Anterior cingulate cortex (tissue), 58 donors: Measurements from ENCODE around the gene XAGE1B.
"Not testable (repeated sequence)": the region's sequence is repeated elsewhere in the genome, so short reads cannot be mapped to it uniquely, and the experiment has no call there.

Source experiments
- DNase-seq, 58 donors: peaks; one replicate each; lab custom pipeline; 2025; lab: John Stamatoyannopoulos, UW

Gene XAGE1B

GRCh38 chrX:52516987-52517325, at the start of gene XAGE1B:
XAGE1B (minus strand) TSS chrX:52517063; CDS start chrX:52515527, 1,536 bp downstream.
- DNase-seq, result not testable (repeated sequence)

GRCh38 chrX:52563105-52563504, 46.2 kb upstream of the XAGE1B start:
- DNase-seq, result no peak

DNA sequence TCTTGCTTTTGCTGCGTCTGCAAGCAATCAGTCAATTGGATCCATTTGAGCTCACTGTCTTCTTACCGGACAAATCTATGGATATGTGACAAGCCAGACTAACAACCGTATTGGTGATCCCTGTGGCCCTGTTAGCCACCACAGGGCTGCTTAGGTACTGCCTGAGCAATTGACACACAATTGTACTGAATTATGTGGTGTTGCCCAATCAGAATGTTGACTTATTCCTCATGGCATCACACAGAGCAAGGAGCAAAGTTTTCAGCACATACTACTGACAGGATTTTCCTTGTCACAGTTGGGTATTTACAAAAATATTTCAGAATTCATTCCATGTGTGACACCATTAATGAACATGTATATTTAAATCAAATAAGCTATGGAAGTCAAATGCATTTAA, 41.3 kb upstream of the XAGE1B start:
- DNase-seq, result no peak

- DNase-seq, result no peak
Observed at GRCh38 chrX:52556741-52557140, 39.9 kb upstream of the XAGE1B start.

GRCh38 chrX:52553995-52554642, 37.3 kb upstream of the XAGE1B start:
- no peak for DNase-seq

- not testable (repeated sequence) for DNase-seq
Observed at GRCh38 chrX:52548769-52549168, 31.9 kb upstream of the XAGE1B start.

DNA sequence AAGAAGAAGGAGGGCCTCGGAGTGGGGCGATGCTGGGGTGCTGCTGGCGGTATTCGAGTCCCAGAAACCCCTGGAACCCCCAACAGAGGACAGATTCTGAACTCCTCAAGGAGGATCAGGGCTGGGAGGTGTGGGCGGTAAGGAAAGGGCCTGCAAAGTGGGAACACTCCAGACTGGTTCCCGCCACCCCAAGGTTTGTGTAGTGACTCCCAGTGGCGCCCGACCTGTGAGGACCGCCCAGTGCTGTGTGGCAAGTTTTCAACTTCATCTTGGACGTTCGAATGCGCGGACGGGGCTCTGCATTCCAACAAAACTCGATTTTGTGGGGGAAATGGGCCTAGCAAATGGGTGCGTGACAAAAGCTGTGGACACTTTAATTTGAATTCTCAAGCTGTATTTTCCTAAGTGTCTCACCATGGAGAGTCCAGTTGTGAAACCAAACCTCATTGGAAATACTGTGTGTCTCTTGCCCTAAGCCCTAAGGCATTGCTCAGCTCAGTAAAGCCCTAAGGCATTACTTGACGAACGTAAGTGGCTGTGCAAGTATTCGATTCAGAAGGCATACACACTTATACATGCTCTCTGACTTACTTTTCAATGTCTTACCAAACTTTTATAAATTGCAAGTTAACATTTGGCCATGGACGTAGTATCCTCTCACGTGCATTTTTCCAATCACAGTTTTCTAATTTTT, 27.4 kb upstream of the XAGE1B start:
- DNase-seq, result no peak

GRCh38 chrX:52542311-52542710, 25.4 kb upstream of the XAGE1B start:
- no peak for DNase-seq

DNA sequence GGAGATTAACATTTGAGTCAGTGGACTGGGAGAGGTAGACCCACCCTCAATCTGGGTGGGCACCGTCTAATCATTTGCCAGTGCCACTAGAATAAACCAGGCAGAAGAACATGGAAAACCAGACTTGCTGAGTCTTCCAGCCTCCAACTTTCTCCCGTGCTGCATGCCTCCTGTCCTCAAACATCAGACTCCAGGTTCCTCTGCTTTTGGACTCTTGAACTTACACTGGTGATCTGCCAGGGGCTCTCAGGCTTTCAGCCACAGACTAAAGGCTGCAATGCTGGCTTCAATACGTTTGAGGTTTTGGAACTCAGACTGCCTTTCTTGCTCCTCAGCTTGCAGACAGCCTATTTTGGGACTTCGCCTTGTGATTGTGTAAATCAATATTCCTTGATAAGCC, 24.2 kb upstream of the XAGE1B start:
- not testable (repeated sequence) for DNase-seq

GRCh38 chrX:52516110-52516986, 515 bp downstream of the XAGE1B start:
- not testable (repeated sequence) for DNase-seq

DNA sequence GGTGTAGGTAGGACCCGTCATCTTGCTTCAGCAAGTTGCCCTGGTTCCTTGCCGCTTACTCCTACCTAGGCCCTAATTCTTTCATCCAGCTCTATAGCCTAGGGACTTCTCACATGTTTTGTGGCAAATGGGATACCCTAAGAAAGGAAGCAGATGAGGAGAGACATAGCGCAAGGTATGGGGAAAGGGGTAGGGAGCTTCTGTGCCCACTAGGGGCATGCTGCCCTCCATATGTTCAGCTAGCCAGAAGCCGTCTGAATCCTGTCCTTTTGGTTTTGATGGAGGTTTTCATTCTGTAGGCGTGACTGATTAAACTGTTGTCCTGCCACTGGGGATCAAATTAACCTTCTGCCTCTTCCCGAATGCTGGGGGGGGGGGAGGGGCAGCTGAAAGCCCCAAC, 5.7 kb downstream of the XAGE1B start:
- DNase-seq, result not testable (repeated sequence)

- DNase-seq, result no peak
Observed at GRCh38 chrX:52509916-52510315, 6.9 kb downstream of the XAGE1B start.

DNA sequence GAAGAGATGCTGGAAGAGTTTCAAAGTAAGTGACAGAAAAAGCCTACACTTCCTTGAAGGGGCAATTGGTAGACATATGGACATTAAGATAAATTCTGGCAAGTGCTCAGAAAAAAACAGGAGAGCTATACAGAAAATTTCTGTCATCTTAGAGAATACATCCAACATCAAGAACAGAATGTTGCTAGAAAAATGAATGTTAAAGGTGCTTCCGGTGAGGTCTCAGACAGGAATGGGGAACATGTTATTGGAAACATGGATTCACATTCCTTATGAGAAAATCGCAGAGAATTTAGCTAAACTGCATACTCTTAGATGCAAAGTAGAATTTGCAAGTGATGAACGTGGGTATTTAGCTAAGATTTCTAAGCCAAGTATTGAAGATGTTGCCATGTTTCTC, 9.5 kb downstream of the XAGE1B start:
- DNase-seq, result no peak

DNA sequence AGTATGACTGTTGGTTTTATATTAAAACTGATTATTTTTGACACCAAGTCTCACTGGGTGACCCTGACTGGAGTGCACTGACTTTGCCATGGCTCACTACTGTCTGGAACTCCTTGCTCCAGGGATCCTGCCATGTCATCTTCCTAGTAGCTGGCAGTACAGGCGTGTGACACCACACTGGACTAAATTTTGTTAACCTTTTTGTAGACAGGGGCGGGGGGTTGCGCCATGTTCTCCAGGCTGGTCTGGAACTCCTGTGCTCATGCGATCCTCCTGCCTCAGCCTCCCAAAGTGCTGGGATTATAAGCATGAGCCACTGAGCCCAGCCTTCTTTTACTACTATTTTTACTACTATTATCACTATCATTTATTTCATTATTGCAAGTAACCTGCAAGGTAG, 12.3 kb downstream of the XAGE1B start:
- no peak for DNase-seq

- DNase-seq, result not testable (repeated sequence)
Observed at GRCh38 chrX:52501362-52501761, 15.5 kb downstream of the XAGE1B start.

DNA sequence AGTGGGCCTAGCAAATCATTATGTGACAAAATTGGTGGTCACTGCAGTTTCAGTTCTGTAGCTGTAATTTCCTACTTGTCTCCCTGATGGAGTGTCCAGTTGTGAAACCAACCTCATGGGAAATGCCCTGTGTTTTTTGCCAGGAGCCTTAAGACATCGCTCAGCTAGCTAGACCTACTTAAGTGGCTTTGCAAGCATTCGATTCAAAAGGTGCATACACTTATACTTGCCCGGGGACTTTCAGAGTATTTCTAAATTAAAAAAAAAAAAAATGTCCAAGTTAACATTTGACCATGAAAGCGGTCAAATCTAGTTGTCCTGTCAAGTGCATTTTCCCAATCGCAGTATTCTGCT, 20.5 kb downstream of the XAGE1B start:
- DNase-seq, result not testable (repeated sequence)

DNA sequence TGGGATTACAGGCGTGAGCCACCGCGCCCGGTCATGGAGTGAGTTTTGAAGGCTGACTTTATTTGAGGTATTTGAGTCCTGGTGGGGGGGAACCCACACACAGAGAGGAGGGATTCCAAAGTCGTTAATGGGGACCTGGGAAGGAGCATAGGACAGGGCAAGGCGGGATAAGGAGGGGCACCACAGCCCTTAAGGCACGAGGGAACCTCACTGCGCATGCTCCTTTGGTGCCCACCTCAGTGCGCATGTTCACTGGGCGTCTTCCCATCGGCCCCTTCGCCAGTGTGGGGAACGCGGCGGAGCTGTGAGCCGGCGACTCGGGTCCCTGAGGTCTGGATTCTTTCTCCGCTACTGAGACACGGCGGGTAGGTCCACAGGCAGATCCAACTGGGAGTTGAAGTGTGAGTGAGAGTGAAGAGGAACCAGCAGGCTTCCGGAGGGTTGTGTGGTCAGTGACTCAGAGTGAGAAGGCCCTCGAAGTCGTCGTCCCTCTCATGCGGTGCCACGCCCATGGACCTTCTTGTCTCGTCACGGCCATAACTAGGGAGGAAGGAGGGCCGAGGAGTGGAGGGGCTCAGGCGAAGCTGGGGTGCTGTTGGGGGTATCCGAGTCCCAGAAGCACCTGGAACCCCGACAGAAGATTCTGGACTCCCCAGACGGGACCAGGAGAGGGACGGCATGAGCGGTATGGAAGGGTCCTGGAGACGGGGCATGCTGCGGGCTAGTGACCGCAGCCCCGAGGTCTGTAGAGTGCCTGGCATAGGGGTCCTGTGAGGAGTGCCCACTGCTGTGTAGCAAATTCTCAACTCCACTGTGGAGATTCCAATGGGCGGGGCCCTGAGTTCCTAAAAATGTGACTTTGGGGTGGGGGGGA, 21.1 kb downstream of the XAGE1B start, which contains the start of gene XAGE1A:
TSS of gene XAGE1A (plus strand) at position 264 of the 874 bp plus-strand sequence. CDS start 1,554 bp downstream, outside the sequence.
- not testable (repeated sequence) for DNase-seq

GRCh38 chrX:52471301-52471700, 45.6 kb downstream of the XAGE1B start:
- not testable (repeated sequence) for DNase-seq
